ENCODE measurements around the gene SOS2. TPM values are rescaled to one million over a fixed set of nuclear protein-coding genes. Genes with fewer than 3 reads are reported as not detected.
A peak's percentile ranks its signal among the peaks of the same experiment; 100 is the strongest.

SOS2 gene
- total and polyA plus RNA-seq, 10 of the 15 experiments (the other 5 are each of a cell fraction or from before 2014, with no cell fraction given): 2.1 to 16.8 (median 8.4) TPM

DNA sequence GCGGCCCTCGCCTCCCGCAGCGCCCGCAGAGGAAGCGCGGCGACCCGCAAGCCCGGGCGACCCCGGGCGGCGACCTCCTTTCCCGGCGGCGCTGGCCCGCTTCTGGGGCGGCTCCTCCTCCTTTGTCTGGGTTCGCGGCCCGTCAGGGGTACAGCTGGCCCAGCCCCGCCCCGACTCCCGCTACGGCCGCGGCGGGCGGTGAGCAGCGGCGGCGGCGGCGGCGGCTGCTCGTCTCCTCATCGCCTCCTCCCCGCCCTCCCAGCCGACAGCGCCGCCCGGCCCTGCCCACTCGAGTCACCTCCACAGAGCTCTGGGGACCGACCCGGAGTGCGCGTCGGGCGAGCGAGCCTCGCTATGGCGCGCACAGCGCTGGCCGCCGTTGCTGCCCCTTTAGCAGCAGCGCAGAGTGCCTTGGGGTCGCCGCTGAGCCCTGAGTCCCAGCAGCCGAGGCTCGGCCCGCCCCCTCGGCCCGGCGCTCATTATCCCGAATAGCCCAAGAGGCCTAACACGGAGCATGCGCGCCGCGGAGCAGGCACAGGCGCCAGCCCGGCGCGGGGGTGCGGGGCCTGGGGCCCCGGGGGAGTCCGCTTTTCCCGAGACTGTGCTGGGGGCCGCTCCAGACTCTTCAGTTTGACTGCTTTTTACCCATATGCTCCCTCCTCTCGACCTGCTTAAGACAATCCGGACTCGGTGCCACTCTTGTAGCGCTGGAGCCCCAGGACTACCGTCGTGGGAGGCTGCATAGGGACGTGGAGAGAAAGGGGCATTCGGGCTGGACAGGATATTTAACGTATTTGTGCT is at the start of gene SOS2 (continued):
- TF ChIP-seq CUX1 (IDR thresholded peaks at IDR 0.05; ENCODE audit: insufficient replicate concordance, low read depth, low read length): no peak
- 0 out of 2 replicates have a peak, but pooled peaks have one; percentile 17 for TF ChIP-seq MEF2A (IDR thresholded peaks at IDR 0.05; ENCODE audit: insufficient read depth, low read depth, low read length)
- peak; percentile 26; the same call in 1 of the 2 replicates for TF ChIP-seq YY1 (IDR thresholded peaks at IDR 0.05; ENCODE audit: low read depth, low read length)
- TF ChIP-seq, protein P1, sequence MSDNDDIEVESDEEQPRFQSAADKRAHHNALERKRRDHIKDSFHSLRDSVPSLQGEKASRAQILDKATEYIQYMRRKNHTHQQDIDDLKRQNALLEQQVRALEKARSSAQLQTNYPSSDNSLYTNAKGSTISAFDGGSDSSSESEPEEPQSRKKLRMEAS (IDR thresholded peaks at IDR 0.05; ENCODE audit: low read depth, low read length): 0 out of 2 replicates have a peak, but pooled peaks have one; percentile 11
- no peak for TF ChIP-seq IKZF2 (IDR thresholded peaks at IDR 0.05)
- TF ChIP-seq SRF (IDR thresholded peaks at IDR 0.05; ENCODE audit: low read depth in 2 of 2, low read length in 2 of 2): no peak
- TF ChIP-seq, protein P2, sequence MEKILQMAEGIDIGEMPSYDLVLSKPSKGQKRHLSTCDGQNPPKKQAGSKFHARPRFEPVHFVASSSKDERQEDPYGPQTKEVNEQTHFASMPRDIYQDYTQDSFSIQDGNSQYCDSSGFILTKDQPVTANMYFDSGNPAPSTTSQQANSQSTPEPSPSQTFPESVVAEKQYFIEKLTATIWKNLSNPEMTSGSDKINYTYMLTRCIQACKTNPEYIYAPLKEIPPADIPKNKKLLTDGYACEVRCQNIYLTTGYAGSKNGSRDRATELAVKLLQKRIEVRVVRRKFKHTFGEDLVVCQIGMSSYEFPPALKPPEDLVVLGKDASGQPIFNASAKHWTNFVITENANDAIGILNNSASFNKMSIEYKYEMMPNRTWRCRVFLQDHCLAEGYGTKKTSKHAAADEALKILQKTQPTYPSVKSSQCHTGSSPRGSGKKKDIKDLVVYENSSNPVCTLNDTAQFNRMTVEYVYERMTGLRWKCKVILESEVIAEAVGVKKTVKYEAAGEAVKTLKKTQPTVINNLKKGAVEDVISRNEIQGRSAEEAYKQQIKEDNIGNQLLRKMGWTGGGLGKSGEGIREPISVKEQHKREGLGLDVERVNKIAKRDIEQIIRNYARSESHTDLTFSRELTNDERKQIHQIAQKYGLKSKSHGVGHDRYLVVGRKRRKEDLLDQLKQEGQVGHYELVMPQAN (conservative IDR thresholded peaks at IDR 0.05): peak; percentile 79
- no peak for TF ChIP-seq SMAD1 (IDR thresholded peaks at IDR 0.05; ENCODE audit: low read depth, partially characterized antibody)
- peak; percentile 84; the same call in 1 of the 2 replicates for TF ChIP-seq ASH2L (IDR thresholded peaks at IDR 0.05; ENCODE audit: borderline replicate concordance, low read depth)
- TF ChIP-seq, protein P3, sequence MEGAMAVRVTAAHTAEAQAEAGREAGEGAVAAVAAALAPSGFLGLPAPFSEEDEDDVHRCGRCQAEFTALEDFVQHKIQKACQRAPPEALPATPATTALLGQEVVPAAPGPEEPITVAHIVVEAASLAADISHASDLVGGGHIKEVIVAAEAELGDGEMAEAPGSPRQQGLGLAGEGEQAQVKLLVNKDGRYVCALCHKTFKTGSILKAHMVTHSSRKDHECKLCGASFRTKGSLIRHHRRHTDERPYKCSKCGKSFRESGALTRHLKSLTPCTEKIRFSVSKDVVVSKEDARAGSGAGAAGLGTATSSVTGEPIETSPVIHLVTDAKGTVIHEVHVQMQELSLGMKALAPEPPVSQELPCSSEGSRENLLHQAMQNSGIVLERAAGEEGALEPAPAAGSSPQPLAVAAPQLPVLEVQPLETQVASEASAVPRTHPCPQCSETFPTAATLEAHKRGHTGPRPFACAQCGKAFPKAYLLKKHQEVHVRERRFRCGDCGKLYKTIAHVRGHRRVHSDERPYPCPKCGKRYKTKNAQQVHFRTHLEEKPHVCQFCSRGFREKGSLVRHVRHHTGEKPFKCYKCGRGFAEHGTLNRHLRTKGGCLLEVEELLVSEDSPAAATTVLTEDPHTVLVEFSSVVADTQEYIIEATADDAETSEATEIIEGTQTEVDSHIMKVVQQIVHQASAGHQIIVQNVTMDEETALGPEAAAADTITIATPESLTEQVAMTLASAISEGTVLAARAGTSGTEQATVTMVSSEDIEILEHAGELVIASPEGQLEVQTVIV (IDR thresholded peaks at IDR 0.05; ENCODE audit: borderline replicate concordance, partially characterized antibody): no peak
- no peak for TF ChIP-seq TBL1XR1 (IDR thresholded peaks at IDR 0.05; ENCODE audit: low read depth, low read length)
- peak; percentile 81 for TF ChIP-seq DPF2 (IDR thresholded peaks at IDR 0.05)
- TF ChIP-seq, protein P4, sequence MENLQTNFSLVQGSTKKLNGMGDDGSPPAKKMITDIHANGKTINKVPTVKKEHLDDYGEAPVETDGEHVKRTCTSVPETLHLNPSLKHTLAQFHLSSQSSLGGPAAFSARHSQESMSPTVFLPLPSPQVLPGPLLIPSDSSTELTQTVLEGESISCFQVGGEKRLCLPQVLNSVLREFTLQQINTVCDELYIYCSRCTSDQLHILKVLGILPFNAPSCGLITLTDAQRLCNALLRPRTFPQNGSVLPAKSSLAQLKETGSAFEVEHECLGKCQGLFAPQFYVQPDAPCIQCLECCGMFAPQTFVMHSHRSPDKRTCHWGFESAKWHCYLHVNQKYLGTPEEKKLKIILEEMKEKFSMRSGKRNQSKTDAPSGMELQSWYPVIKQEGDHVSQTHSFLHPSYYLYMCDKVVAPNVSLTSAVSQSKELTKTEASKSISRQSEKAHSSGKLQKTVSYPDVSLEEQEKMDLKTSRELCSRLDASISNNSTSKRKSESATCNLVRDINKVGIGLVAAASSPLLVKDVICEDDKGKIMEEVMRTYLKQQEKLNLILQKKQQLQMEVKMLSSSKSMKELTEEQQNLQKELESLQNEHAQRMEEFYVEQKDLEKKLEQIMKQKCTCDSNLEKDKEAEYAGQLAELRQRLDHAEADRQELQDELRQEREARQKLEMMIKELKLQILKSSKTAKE (IDR thresholded peaks at IDR 0.05; ENCODE audit: low read depth, poor library complexity, severe bottlenecking): no peak
- peak; percentile 40; the same call in 1 of the 2 replicates for TF ChIP-seq ZNF207 (IDR thresholded peaks at IDR 0.05; ENCODE audit: borderline replicate concordance)
- TF ChIP-seq ATF3 (IDR thresholded peaks at IDR 0.05; ENCODE audit: borderline replicate concordance, extremely low read depth, low read depth, low read length): no peak
